ENCODE measurements around the gene ZBTB3. TPM values are rescaled to one million over a fixed set of nuclear protein-coding genes. Genes with fewer than 3 reads are reported as not detected.

Gene ZBTB3
- total and polyA plus RNA-seq, 2 of the 13 experiments (the other 11 are each of a cell fraction or from before 2014, with no cell fraction given) = 3.4 to 5.2 TPM

DNA sequence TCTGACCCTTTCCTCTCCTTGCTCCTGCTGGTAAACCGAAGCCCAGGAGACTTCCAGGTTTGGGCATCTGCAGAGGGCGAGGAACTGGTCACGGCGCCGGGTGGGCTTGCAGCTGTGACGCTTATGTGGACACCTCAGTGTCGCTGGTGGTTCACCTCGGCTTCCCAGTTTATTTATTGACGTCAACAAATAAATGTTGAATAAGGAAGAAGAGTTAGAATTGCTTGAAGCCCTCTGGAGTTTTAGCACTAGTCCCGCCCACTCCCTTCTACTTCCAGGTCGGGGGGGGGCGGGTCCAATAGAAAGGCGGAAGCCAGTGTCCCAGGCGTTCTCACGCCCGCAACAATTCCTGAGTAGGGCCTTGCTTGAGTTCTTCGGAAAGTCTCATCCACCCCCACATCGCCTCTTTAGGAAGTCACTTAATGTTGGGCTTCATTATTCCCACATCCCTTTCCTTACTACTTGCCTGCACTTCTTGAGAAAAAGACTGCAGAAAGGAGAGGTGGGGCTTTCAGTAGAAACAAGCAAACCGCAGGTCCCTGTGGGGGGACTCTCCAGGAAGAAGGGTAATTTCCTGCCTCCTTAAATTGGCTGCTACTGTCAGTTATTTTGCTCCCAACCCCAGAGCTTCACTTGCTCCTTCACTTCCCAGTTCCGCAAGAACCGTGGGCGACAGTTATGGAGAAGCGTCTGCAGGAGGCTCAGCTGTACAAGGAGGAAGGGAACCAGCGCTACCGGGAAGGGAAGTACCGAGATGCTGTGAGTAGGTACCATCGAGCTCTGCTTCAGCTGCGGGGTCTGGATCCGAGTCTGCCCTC, 25.6 kb downstream of the ZBTB3 start, which contains the start of gene TTC9C (continued):
- TF ChIP-seq TMF1 (CRISPR knock-in tag; IDR thresholded peaks at IDR 0.05; ENCODE audit: low read depth) (no peak), ZNF557 (CRISPR knock-in tag; IDR thresholded peaks at IDR 0.05) (no peak), ZNF260 (CRISPR knock-in tag; IDR thresholded peaks at IDR 0.05; ENCODE audit: borderline replicate concordance, low read depth) (no peak), KDM5B (CRISPR knock-in tag; IDR thresholded peaks at IDR 0.05; ENCODE audit: borderline replicate concordance) (0 out of 2 replicates have a peak, but pooled peaks have one; percentile 9), SRSF1 (optimal IDR thresholded peaks at IDR 0.05; ENCODE audit: low read depth, low read length) (peak; percentile 13), PAF1 (CRISPR knock-in tag; IDR thresholded peaks at IDR 0.05) (no peak), ZNF276 (CRISPR knock-in tag; IDR thresholded peaks at IDR 0.05; ENCODE audit: low read depth) (no peak), ZNF205 (CRISPR knock-in tag; IDR thresholded peaks at IDR 0.05) (peak; percentile 61; the same call in 1 of the 2 replicates), PHF21A (CRISPR knock-in tag; IDR thresholded peaks at IDR 0.05) (no peak; the same call in 1 of the 2 replicates), SSRP1 (CRISPR knock-in tag; IDR thresholded peaks at IDR 0.05) (peak; percentile 84; the same call in 1 of the 2 replicates), POLR2AphosphoS5 (IDR thresholded peaks at IDR 0.05; ENCODE audit: low read depth, low read length) (peak; percentile 79), SRF (IDR thresholded peaks at IDR 0.05; ENCODE audit: low read depth, low read length) (no peak), ISX (CRISPR knock-in tag; conservative IDR thresholded peaks at IDR 0.05) (no peak), ZNF335 (CRISPR knock-in tag; IDR thresholded peaks at IDR 0.05) (no peak), RNF219 (CRISPR knock-in tag; IDR thresholded peaks at IDR 0.05) (no peak), FOXJ3 (CRISPR knock-in tag; IDR thresholded peaks at IDR 0.05; ENCODE audit: borderline replicate concordance) (no peak)
- TF ChIP-seq, protein P1, sequence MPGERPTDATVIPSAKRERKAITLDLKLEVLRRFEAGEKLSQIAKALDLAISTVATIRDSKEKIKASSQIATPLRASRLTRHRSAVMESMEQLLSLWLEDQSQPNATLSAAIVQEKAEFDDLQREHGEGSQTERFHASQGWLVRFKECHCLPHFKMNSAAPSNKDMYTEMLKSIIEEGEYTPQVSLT (CRISPR knock-in tag; IDR thresholded peaks at IDR 0.05; ENCODE audit: borderline replicate concordance, low read depth) = no peak
- TF ChIP-seq, protein P2, sequence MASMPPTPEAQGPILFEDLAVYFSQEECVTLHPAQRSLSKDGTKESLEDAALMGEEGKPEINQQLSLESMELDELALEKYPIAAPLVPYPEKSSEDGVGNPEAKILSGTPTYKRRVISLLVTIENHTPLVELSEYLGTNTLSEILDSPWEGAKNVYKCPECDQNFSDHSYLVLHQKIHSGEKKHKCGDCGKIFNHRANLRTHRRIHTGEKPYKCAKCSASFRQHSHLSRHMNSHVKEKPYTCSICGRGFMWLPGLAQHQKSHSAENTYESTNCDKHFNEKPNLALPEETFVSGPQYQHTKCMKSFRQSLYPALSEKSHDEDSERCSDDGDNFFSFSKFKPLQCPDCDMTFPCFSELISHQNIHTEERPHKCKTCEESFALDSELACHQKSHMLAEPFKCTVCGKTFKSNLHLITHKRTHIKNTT (CRISPR knock-in tag; IDR thresholded peaks at IDR 0.05) = no peak
- TF ChIP-seq, protein P3, sequence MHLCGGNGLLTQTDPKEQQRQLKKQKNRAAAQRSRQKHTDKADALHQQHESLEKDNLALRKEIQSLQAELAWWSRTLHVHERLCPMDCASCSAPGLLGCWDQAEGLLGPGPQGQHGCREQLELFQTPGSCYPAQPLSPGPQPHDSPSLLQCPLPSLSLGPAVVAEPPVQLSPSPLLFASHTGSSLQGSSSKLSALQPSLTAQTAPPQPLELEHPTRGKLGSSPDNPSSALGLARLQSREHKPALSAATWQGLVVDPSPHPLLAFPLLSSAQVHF (CRISPR knock-in tag; IDR thresholded peaks at IDR 0.05) = no peak
- TF ChIP-seq, protein P4, sequence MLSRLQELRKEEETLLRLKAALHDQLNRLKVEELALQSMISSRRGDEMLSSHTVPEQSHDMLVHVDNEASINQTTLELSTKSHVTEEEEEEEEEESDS (CRISPR knock-in tag; IDR thresholded peaks at IDR 0.05; ENCODE audit: borderline replicate concordance) = no peak
